ENCODE measurements around the gene SMARCD3. TPM values are rescaled to one million over a fixed set of nuclear protein-coding genes. Genes with fewer than 3 reads are reported as not detected.

Gene SMARCD3
- total RNA-seq, 1 donor from 2014 or later = not detected

- POLR2A ChIA-PET = no interaction called here
- no peak overlapping the region for H3K4me3 Mint-ChIP-seq
- no peaks in the 10 kb centered on the region for H3K27me3 Mint-ChIP-seq
- DNase-seq (no peak), ATAC-seq (ENCODE audit: low read depth) (no peak)
- intact Hi-C loops (cut with micrococcal nuclease) = loop anchor here (10.0 kb wide), 1 partner anchor 1362 kb away; the partner anchor contains the start of gene ATP6V0E2
- H3K27ac Mint-ChIP-seq = no peak overlapping the region
- H3K36me3 Mint-ChIP-seq (ENCODE audit: low read depth) = peaks cover 42% of the 10 kb centered on the region
- TF ChIP-seq, protein P1, sequence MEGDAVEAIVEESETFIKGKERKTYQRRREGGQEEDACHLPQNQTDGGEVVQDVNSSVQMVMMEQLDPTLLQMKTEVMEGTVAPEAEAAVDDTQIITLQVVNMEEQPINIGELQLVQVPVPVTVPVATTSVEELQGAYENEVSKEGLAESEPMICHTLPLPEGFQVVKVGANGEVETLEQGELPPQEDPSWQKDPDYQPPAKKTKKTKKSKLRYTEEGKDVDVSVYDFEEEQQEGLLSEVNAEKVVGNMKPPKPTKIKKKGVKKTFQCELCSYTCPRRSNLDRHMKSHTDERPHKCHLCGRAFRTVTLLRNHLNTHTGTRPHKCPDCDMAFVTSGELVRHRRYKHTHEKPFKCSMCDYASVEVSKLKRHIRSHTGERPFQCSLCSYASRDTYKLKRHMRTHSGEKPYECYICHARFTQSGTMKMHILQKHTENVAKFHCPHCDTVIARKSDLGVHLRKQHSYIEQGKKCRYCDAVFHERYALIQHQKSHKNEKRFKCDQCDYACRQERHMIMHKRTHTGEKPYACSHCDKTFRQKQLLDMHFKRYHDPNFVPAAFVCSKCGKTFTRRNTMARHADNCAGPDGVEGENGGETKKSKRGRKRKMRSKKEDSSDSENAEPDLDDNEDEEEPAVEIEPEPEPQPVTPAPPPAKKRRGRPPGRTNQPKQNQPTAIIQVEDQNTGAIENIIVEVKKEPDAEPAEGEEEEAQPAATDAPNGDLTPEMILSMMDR (IDR thresholded peaks at IDR 0.05) = no peak
- H3K4me1 Mint-ChIP-seq = peaks cover 28% of the 10 kb centered on the region
- CTCF ChIA-PET = no interaction called here
- no peaks in the 10 kb centered on the region for H3K9me3 Mint-ChIP-seq
Measured at GRCh38 chr7:151236406-151236805, 12.1 kb downstream of the SMARCD3 start.

GRCh38 chr7:151235091-151235787 lies 13.3 kb downstream of the SMARCD3 start:
- no peaks in the 10 kb centered on the region for H3K9me3 Mint-ChIP-seq
- TF ChIP-seq, protein P1 (IDR thresholded peaks at IDR 0.05) = no peak
- intact Hi-C loops (cut with micrococcal nuclease) = loop anchor here (10.0 kb wide), 1 partner anchor 1360 kb away; the partner anchor contains the start of gene ATP6V0E2
- CTCF ChIA-PET = interaction anchor here (1.3 kb wide), 1 partner anchor 11 kb away, joined by 4 read pairs; no protein-coding TSS in a partner anchor
- no peak for DNase-seq
- H3K27me3 Mint-ChIP-seq = no peaks in the 10 kb centered on the region
- H3K4me1 Mint-ChIP-seq = peaks cover 30% of the 10 kb centered on the region
- peaks cover 42% of the 10 kb centered on the region for H3K36me3 Mint-ChIP-seq (ENCODE audit: low read depth)
- no peak for ATAC-seq (ENCODE audit: low read depth)
- POLR2A ChIA-PET = no interaction called here
- no peak overlapping the region for H3K4me3 Mint-ChIP-seq
- no peak overlapping the region for H3K27ac Mint-ChIP-seq

GRCh38 chr7:151233804-151234203 lies 14.7 kb downstream of the SMARCD3 start:
- no peak for DNase-seq

GRCh38 chr7:151232917-151233701 lies 15.4 kb downstream of the SMARCD3 start:
- H3K36me3 Mint-ChIP-seq (ENCODE audit: low read depth) = peaks cover 32% of the 10 kb centered on the region
- CTCF ChIA-PET = interaction anchor here (1.3 to 2.6 kb wide), 2 partner anchors 11 to 13 kb away, joined by 4 to 11 read pairs; no protein-coding TSS in a partner anchor
- no peak for DNase-seq
- POLR2A ChIA-PET = interaction anchor here (0.8 to 2.9 kb wide), 7 partner anchors 10 to 287 kb away, joined by 3 to 23 read pairs (median 3); partner anchors contain the start of genes NUB1 and RHEB
- TF ChIP-seq, protein P1 (IDR thresholded peaks at IDR 0.05) = no peak
- ATAC-seq (ENCODE audit: low read depth) = peak; percentile 47
- peak overlapping the region; percentile 91 for H3K27ac Mint-ChIP-seq
- no peaks in the 10 kb centered on the region for H3K27me3 Mint-ChIP-seq
- no peaks in the 10 kb centered on the region for H3K9me3 Mint-ChIP-seq
- intact Hi-C loops (cut with micrococcal nuclease) = loop anchor here (1.0 to 10.0 kb wide), 8 partner anchors 12 to 1358 kb away; partner anchors contain the start of genes ATP6V0E2, GBX1, NUB1 and TMUB1
- peak overlapping the region; percentile 99 for H3K4me3 Mint-ChIP-seq
- H3K4me1 Mint-ChIP-seq = peaks cover 28% of the 10 kb centered on the region

More at GRCh38 chr7:151233804-151234203, 14.7 kb downstream of the SMARCD3 start:
- TF ChIP-seq, protein P1 (IDR thresholded peaks at IDR 0.05) = no peak
- H3K4me1 Mint-ChIP-seq = peaks cover 27% of the 10 kb centered on the region
- no peak for ATAC-seq (ENCODE audit: low read depth)
- no peaks in the 10 kb centered on the region for H3K27me3 Mint-ChIP-seq
- intact Hi-C loops (cut with micrococcal nuclease) = loop anchor here (2.0 to 10.0 kb wide), 4 partner anchors 67 to 1359 kb away; partner anchors contain the start of genes ATP6V0E2, GBX1 and TMUB1
- H3K9me3 Mint-ChIP-seq = no peaks in the 10 kb centered on the region
- POLR2A ChIA-PET = interaction anchor here (2.9 kb wide), 1 partner anchor 10 kb away, joined by 23 read pairs; no protein-coding TSS in a partner anchor
- peak overlapping the region; percentile 99 for H3K4me3 Mint-ChIP-seq
- H3K27ac Mint-ChIP-seq = peak overlapping the region; percentile 91
- CTCF ChIA-PET = interaction anchor here (2.6 kb wide), 1 partner anchor 10 kb away, joined by 11 read pairs; no protein-coding TSS in a partner anchor
- H3K36me3 Mint-ChIP-seq (ENCODE audit: low read depth) = peaks cover 34% of the 10 kb centered on the region
